ENCODE data around the gene UCN3.

GRCh38 chr10:5396556-5397300 is 32.0 kb downstream of the UCN3 start:
- TF ChIP-seq, protein P1, sequence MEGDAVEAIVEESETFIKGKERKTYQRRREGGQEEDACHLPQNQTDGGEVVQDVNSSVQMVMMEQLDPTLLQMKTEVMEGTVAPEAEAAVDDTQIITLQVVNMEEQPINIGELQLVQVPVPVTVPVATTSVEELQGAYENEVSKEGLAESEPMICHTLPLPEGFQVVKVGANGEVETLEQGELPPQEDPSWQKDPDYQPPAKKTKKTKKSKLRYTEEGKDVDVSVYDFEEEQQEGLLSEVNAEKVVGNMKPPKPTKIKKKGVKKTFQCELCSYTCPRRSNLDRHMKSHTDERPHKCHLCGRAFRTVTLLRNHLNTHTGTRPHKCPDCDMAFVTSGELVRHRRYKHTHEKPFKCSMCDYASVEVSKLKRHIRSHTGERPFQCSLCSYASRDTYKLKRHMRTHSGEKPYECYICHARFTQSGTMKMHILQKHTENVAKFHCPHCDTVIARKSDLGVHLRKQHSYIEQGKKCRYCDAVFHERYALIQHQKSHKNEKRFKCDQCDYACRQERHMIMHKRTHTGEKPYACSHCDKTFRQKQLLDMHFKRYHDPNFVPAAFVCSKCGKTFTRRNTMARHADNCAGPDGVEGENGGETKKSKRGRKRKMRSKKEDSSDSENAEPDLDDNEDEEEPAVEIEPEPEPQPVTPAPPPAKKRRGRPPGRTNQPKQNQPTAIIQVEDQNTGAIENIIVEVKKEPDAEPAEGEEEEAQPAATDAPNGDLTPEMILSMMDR (IDR thresholded peaks at IDR 0.05; ENCODE audit: low read depth, low read length): no peak
- TF ChIP-seq POLR2A (IDR thresholded peaks at IDR 0.05; ENCODE audit: extremely low read depth, insufficient read length): no peak
